DMS153 treated with DMSO at 0.1 percent for 48 hours (cell line): ENCODE results near the gene HELZ.
"Not testable (repeated sequence)": the region's sequence is repeated elsewhere in the genome, so short reads cannot be mapped to it uniquely, and the experiment has no call there.

Source experiments
- DNase-seq: peaks from one replicate; lab custom pipeline; 2025; ENCODE audit not compliant: unreplicated experiment; lab: John Stamatoyannopoulos, UW

HELZ gene, protein sequence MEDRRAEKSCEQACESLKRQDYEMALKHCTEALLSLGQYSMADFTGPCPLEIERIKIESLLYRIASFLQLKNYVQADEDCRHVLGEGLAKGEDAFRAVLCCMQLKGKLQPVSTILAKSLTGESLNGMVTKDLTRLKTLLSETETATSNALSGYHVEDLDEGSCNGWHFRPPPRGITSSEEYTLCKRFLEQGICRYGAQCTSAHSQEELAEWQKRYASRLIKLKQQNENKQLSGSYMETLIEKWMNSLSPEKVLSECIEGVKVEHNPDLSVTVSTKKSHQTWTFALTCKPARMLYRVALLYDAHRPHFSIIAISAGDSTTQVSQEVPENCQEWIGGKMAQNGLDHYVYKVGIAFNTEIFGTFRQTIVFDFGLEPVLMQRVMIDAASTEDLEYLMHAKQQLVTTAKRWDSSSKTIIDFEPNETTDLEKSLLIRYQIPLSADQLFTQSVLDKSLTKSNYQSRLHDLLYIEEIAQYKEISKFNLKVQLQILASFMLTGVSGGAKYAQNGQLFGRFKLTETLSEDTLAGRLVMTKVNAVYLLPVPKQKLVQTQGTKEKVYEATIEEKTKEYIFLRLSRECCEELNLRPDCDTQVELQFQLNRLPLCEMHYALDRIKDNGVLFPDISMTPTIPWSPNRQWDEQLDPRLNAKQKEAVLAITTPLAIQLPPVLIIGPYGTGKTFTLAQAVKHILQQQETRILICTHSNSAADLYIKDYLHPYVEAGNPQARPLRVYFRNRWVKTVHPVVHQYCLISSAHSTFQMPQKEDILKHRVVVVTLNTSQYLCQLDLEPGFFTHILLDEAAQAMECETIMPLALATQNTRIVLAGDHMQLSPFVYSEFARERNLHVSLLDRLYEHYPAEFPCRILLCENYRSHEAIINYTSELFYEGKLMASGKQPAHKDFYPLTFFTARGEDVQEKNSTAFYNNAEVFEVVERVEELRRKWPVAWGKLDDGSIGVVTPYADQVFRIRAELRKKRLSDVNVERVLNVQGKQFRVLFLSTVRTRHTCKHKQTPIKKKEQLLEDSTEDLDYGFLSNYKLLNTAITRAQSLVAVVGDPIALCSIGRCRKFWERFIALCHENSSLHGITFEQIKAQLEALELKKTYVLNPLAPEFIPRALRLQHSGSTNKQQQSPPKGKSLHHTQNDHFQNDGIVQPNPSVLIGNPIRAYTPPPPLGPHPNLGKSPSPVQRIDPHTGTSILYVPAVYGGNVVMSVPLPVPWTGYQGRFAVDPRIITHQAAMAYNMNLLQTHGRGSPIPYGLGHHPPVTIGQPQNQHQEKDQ (N-terminal part only)

DNA sequence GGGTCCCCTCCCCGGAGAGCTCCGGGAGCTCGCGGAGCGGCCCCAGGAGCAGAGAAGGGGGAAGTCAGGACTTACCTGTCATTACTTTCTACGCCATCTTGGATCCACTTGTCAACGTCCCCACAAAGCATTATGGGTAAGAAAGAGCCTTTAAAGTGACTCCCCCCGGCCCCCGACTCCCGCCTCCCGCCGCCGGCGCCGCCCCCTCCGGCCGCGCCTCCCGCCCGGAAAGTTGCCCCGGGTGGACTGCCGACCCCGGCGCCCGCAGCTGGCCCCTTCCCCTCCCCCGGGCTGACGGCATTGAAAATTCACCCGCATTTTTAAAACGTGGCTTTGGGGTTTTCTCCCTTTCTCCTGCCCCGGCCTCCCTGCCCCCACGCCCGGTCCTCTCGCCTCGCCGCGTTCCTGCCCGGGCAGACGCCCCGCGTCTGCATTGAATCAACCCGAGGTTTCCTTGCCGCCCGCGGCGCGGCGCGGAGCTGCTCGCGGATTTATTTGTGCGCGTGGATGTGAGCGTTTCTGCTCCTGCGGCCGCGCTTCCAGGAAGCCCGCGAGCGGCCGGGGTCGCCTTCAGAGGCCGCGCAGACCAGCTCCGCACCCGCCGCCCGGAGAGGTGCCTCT is at the start of gene HELZ:
Gene HELZ (minus strand): TSS at position 124 of the 621 bp plus-strand sequence. CDS start 26,392 bp downstream, outside the sequence.
- peak; percentile 27 for DNase-seq

DNA sequence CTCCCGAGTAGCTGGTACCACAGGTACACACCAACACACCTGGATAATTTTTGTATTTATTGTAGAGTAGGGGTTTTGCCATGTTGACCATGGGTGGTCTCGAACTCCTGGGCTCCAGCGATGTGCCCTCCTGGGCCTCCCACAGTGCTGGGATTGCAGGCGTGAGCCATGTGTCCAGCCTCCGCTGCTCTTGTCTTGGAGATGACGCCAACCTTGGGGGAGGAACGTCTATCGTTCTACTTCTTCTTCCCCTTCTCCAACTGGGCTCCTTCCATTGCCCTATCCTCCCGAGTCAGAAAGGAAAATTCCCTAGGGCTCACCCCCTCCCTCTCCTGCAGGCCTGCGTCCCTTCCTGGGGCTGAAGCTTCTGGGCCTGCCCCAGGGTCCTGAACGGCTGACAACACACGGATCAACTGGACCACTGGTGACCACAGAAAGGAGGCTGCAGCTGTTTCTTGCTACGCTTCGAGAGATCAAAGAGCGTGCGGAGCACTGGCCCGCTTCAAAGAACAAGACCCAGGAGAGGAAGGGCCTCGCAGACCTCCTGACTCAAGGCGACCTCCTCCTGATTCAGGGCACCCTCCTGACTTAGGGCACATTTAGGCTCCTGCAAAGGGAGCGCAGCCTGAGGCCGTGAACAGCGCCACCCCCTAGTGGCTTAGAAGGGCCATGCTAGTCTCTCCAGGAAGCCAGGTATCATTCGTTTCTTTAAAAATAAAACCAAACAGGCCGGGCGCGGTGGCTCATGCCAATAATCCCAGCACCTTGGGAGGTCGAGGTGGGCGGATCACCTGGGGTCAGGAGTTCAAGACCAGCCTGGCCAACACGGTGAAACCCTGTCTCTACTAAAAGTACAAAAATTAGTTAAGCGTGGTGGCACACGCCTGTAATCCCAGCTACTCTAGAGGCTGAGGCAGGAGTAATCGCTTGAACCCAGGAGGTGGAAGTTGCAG is 48.5 kb upstream of the HELZ start:
- DNase-seq: no peak

DNA sequence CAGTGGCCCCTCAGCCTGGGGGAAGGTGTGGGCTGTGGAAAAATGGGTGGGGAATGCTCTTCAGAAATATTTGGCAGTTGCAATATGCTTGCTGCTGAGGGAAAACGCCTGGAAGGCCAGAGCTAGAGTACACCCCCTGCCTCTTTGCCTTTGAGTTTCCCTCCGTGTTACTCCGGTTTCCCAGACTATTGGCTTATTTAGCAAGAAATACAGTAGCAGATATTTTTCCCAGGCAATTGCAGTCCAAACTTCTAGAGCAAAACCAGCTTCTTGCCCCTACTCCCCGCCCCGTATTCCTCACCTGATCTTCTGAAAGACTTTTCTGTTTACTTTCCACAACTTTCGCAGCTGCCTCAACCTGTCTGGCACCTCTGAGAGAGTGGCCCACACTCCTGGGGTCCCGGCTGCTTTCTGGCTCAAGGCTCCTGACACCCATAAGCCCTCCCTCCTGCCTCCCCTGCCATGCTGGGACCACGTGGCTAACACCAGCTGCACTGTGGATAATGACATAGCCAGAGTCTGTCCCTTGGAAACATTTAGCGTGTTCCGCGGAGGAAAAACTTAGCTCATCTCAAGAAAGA is 45.8 kb upstream of the HELZ start:
- DNase-seq: no peak

DNA sequence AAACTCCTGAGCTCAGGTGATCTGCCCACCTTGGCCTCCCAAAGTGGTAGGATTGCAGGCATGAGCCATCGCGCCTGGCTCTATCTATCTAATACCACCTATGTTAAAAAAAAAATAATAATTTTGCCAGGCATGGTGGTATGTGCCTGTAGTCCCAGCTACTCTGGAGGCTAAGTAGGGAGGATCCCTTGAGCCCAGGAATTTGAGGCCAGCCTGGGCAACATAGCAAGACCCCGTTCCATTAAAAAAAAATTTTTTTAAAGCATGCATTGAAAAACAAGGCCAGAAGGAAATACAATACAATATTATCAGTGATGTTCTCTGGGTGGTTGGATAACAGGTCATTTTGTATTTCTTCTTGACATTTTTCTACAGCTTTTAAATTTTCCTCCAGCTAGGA is 45.2 kb upstream of the HELZ start:
- DNase-seq: no peak

DNA sequence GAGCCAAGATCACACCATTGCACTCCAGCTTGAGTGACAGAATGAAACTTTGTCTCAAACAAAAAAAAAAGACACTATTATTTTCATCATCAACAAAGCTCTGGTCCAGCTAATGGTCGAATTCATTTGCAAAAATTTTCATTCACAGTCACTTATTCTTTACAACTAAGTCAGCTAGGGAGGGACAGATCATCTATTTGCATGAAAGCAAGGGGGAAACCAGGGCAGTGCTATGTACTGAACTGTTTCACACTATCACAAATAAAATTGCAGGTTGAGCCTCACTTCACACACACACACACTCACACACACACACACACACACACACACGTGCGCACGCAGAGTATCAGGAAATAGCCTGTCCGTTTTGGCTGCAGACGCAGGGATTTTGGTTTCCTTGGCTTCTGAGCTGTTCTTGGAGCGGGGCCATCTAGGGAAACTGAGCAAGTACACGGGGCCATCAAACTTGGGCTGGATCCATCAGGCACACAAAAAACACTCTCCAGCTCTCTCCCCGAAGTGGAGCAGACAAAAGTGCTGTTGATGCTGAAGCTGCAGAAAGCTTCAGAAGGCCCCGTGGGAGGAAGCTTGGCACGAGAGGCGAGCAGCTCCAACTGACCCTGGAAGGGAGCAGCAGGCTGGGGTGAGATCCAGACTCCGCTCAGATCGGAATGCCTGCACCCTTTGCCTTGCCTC is 44.3 kb upstream of the HELZ start:
- DNase-seq: peak; percentile 10

DNA sequence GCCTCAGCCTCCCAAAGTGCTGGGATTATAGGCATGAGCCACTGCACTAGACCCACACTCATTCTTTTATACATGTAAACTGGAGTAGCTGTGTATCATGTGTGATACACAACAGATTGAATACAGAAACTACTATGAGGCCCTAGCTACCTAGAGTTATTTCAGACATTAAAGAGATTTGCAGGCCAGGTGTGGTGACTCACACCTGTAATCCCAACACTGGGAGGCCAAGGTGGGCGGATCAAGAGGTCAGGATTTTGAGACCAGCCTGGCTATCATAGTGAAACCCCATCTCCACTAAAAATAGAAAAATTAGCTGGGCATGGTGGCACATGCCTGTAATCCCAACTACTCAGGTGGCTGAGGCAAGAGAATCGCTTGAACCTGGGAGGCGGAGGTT is 41.8 kb upstream of the HELZ start:
- DNase-seq: not testable (repeated sequence)

DNA sequence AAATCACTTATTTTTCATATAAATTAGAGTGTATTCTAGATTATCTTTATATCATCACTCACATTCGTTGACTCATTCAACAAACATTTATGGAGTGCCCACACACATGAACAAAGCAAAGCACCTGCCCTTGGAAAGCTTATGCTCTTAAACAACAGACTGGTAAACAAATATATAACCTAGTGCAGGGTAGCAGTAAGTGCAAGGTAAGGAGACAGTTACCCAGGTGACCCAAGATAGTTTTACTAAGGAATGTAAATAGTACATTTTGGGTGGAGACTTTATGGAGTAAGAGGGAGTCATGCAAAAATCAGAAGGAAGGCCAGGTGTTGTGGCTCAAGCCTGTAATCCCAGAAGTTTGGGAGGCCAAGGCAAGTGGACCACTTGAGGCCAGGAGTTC is 40.4 kb upstream of the HELZ start:
- DNase-seq: no peak

DNA sequence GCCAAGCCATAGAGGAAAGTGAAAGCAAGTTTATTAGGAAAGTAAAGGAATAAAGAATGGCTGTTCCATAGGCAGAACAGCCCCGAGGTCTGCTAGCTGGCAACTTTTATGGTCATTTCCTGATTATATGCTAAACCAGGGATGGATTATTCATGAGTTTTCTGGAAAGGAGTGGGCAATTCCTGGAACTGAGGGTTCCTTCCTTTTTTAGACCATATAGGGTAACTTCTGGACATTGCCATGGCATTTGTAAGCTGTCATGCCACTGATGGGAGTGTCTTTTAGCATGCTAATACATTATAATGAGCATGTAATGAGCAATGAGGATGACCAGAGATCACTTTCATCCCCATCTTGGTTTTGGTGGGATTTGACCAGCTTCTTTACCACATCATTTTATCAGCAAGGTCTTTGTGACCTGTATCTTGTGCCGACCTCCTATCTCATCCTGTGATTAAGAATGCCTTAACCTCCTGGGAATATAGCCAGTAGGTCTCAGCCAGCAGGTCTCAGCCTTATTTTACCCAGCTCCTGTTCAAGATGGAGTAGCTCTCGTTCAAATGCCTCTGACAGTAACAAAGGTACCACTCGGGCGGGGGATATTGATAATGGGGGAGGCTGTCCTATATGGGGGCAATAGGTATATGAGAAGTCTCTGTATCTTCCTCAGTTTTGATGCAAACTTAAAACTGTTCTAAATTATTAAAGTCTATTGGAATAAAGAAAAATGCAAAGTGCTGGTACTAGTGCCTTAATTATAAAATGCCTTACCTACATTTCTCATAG is 38.9 kb upstream of the HELZ start:
- DNase-seq: no peak

DNA sequence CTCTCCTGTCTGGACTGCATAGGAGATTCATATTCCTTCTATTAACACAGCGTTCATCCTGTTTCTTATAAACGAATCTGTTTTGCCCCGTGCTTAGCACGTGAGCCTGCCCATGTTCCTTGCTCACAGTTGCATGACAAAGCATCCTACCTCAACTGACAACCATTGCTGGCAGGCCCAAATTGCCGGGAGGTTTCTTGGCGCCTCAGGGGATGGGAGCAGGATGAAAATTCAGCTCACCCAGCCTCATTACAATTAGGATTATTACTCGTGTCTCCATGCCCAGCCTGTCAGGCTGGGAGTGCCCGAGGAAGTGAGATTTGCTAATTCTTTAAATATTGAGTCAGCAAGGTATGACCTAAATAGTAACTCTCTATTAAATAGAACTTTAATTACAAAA is 36.7 kb upstream of the HELZ start:
- DNase-seq: no peak

DNA sequence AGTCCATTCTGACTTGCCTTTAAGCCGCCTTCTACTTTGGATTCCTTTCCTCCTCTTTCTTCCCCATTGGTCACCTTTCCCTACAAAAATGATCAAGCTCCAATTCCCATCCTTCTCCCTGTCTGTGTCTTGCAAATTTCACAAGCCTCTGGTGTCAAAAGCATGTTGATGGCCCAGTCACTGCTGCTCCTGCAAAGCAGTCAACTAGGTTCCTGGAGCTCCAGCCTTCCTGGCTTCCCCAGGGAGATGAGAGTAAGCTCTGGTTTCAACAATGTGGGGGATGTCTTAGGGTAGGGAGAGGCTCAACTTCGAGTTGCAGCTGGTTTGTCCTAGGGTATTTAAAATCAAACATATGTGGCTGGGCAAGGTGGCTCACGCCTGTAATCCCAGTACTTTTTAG is 36.1 kb upstream of the HELZ start:
- DNase-seq: no peak

DNA sequence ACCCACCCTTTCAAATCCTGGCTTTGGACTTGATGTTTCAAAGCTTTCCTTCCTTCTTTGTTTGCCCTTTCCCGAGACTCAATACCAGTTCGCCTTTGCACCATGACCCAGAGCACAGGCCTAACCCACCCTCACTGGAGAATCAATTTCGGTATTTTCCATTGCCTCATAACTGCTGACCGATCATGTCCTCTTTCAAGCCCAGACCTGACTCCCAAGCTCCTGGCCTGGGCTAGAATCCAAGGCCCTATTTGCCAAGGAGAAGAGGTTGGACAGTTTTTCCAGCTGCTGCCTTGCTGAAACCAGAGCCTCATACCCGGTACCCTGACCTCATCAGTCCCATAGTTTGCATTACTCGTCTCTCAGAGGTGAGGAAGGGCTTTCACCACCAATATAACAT is 35.3 kb upstream of the HELZ start:
- peak; percentile 54 for DNase-seq

DNA sequence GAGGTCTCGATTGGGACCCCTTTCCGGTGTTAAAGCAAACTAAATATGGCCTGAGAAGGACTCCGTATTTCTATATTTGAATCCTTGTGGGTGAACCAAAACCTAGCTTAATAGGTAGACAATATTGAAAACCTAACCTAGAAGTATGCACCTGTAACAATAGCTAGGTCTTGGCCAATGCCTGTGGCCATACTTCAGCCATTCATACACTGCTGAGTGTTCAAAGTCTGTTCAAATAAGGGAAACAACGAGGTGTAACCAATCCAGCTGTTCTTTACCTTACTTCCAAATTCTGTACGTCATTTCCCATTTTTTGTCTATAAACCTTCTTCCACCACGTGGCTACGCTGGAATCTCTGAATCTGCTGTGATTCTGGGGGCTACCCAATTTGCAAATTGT is 34.1 kb upstream of the HELZ start:
- DNase-seq: no peak

DNA sequence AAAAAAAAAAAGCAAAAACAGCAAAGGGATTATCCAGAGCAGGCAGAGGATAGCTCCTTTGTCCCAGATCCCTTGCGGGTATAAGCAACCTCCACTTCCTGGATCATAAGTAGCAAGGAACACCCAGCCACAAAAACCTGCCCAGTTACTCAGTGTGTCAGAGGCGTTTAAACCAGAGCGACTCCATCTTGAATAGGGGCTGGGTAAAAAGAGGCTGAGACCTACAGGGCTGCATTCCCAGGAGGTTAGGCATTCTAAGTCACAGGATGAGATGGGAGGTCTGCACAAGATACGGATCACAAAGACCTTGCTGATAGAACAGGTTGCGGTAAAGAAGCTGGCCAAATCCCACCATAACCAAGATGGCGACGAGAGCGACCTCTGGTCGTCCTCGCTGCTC is 33.4 kb upstream of the HELZ start:
- DNase-seq: no peak

DNA sequence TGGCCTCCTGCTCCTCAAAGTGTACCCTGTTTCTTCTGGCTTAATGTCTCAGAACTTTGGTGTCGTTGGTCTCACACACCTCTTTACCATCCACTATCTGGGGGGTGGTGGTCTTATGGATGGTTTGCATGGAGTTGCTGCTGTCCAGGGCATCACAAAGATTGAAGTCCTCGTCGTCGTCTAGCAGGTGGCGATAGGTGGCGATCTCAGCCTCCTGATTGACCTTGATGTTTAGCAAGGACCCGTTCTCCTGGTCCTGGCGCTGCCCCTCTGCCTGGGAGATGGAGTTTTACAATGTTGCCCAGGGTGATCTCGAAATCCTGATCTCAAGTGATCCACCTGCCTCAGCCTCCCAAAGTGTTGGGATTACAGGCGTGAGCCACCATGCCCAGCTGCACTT is 31.1 kb upstream of the HELZ start:
- no peak for DNase-seq

DNA sequence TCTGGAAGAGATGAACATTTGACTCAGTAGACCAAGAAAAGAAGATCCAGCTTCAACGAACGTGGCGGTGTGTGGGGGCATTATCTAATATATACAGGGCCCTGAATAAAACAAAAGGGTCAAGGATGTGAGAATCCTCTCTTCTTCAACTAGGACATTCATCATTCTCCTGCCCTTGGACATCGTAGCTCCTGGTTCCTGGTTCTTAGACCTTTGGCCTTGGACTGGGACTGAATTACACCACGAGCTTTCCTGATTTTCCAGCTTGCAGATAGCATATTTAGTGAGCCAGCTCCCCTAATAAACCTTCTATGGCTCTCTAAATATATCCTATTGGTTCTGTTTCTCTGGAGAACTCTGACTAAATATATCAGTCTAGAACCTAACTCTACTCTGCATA is 29.5 kb upstream of the HELZ start:
- no peak for DNase-seq

DNA sequence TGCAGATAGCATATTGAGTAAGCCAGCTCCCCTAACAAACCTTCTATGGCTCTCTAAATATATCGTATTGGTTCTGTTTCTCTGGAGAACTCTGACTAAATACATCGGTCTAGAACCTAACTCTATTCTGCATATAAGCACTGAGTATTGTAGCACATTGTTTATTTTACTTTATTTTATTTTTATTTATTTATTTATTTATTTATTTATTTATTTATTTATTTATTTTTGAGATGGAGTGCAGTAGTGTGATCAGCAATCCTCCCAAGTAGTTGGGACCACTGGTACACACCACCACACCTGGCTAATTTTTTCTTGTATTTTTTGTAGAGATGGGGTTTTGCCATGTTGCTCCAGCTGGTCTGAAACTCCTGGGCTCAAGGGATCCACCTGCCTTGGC is 28.9 kb upstream of the HELZ start:
- no peak for DNase-seq

DNA sequence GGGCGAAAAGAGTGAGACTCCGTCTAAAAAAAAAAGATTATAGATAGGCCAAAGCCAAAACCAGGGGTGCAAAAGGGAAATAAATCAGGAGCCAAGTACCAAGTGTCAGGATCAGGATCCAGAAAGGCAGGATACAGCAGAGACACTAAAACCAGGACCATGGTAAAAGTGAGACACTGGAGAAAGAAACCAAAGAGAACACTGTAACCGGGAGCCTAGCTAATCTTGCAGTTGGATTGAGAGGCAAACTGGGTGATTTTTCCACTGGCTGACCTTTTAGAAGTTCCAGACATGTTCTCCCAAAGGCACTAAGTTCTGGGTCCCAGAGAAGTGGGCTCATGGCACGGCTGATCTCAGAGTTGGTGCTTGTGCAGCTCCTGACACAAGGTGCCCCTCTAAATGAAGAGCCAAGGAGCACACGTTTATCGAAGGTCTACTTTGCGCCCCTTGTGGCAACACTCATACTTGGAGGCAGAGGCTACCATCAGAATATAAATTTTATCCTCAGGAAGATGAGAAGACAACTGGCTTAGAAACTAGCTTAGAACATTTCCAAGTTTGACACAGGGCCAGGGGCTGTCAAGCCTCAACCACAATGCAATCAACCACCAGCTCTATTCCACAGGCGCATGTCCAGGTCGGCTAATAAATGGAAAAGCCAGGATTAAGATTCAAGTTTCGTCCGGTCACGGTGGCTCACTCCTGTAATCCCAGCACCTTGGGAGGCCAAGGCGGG is 27.5 kb upstream of the HELZ start:
- no peak for DNase-seq
